HEK293 (cell line): Measurements from ENCODE around the gene CSTPP1.

Source experiments
- CTCF ChIP-seq: fragments of 450-650 bp; formaldehyde crosslinking; IDR thresholded peaks from 2 replicates; pipeline ENCODE4 v1.5.1; 2016; ENCODE audit warnings: missing biosample characterization, missing genetic modification characterization
- PRDM10 ChIP-seq: fragments of 450-650 bp; formaldehyde crosslinking; IDR thresholded peaks from 2 replicates; pipeline ENCODE4 v1.5.1; 2016; ENCODE audit warnings: missing biosample characterization, missing genetic modification characterization
- SETDB1 ChIP-seq: IDR thresholded peaks from one replicate; pipeline ENCODE4 v1.6.1; 2017; ENCODE audit warnings: mild to moderate bottlenecking, low read length, moderate library complexity, mixed read lengths; ENCODE audit not compliant: insufficient read length
- YY2 ChIP-seq: fragments of 450-650 bp; formaldehyde crosslinking; IDR thresholded peaks from 2 replicates; pipeline ENCODE4 v1.5.1; 2016; ENCODE audit warnings: missing biosample characterization, missing genetic modification characterization
- ZBTB21 ChIP-seq: fragments of 450-650 bp; formaldehyde crosslinking; IDR thresholded peaks from 2 replicates; pipeline ENCODE4 v1.5.1; 2017; ENCODE audit warnings: missing biosample characterization, missing genetic modification characterization
- ZBTB7A ChIP-seq: fragments of 450-650 bp; formaldehyde crosslinking; IDR thresholded peaks from 2 replicates; pipeline ENCODE4 v1.5.1; 2016; ENCODE audit warnings: low read depth, missing biosample characterization, missing genetic modification characterization
- ZFP37 ChIP-seq: fragments of 450-650 bp; formaldehyde crosslinking; IDR thresholded peaks from 2 replicates; pipeline ENCODE4 v1.5.1; 2016; ENCODE audit warnings: missing biosample characterization, missing genetic modification characterization
- ZNF133 ChIP-seq: fragments of 450-650 bp; formaldehyde crosslinking; IDR thresholded peaks from 2 replicates; pipeline ENCODE4 v1.5.1; 2016; ENCODE audit warnings: missing biosample characterization, missing genetic modification characterization
- ZNF140 ChIP-seq: fragments of 450-650 bp; formaldehyde crosslinking; IDR thresholded peaks from 2 replicates; pipeline ENCODE4 v1.5.1; 2016; ENCODE audit warnings: missing biosample characterization, missing genetic modification characterization
- ZNF248 ChIP-seq: fragments of 450-650 bp; formaldehyde crosslinking; IDR thresholded peaks from 2 replicates; pipeline ENCODE4 v1.5.1; 2017; ENCODE audit warnings: missing biosample characterization, missing genetic modification characterization
- ZNF324 ChIP-seq: fragments of 450-650 bp; formaldehyde crosslinking; IDR thresholded peaks from 2 replicates; pipeline ENCODE4 v1.5.1; 2016; ENCODE audit warnings: missing biosample characterization, missing genetic modification characterization
- ZNF510 ChIP-seq: fragments of 450-650 bp; formaldehyde crosslinking; IDR thresholded peaks from 2 replicates; pipeline ENCODE4 v1.5.1; 2018; ENCODE audit warnings: mild to moderate bottlenecking, missing genetic modification characterization, missing biosample characterization; ENCODE audit not compliant: insufficient replicate concordance

- TF ChIP-seq CTCF: no peak
- TF ChIP-seq ZFP37 (tag by site-specific recombination): no peak
- no peak for TF ChIP-seq YY2 (tag by site-specific recombination)
- no peak for TF ChIP-seq SETDB1
- no peak for TF ChIP-seq ZNF140 (tag by site-specific recombination)
- TF ChIP-seq ZBTB7A (tag by site-specific recombination): no peak
- no peak for TF ChIP-seq ZNF510 (tag by site-specific recombination)
- no peak for TF ChIP-seq ZBTB21 (tag by site-specific recombination)
- TF ChIP-seq ZNF248: no peak
- no peak for TF ChIP-seq PRDM10 (tag by site-specific recombination)
- no peak for TF ChIP-seq ZNF133 (tag by site-specific recombination)
- no peak for TF ChIP-seq ZNF324 (tag by site-specific recombination)
These were observed 194.0 kb downstream of the CSTPP1 start for GRCh38 chr11:47130543-47130942.
